ENCODE results near the gene FAM98C. TPM values are rescaled to one million over a fixed set of nuclear protein-coding genes. Genes with fewer than 3 reads are reported as not detected.
A peak's percentile ranks its signal among the peaks of the same experiment; 100 is the strongest.

Gene FAM98C
- total RNA-seq, 2 experiments from 2014 or later = 19.6 to 24.8 TPM

- ChIA-PET POLR2A (no interaction called here), CTCF (no interaction called here)
- Mint-ChIP-seq H3K36me3 (ENCODE audit: low read depth) (no peaks in the 10 kb centered on the region), H3K27ac (no peak overlapping the region), H3K4me3 (no peak overlapping the region), H3K4me1 (peaks cover 4% of the 10 kb centered on the region), H3K27me3 (peaks cover 4% of the 10 kb centered on the region), H3K9me3 (ENCODE audit: low read depth) (no peaks in the 10 kb centered on the region)
- ATAC-seq (peak; percentile 85), DNase-seq (peak; percentile 36)
- intact Hi-C loops (cut with DNase I, micrococcal nuclease) = loop anchor here in 1 of 2 experiments (1.0 kb wide), 1 partner anchor 39 kb away; the partner anchor contains the start of gene FAM98C
Observed at GRCh38 chr19:38441657-38442348, 38.9 kb downstream of the FAM98C start.

GRCh38 chr19:38442736-38443135, 39.8 kb downstream of the FAM98C start:
- intact Hi-C loops (cut with DNase I, micrococcal nuclease) = no loop called here

GRCh38 chr19:38443458-38443999, 40.6 kb downstream of the FAM98C start:
- ATAC-seq = no peak
- intact Hi-C loops (cut with DNase I, micrococcal nuclease) = no loop called here
- Mint-ChIP-seq H3K27me3 (no peaks in the 10 kb centered on the region), H3K27ac (no peak overlapping the region), H3K36me3 (ENCODE audit: low read depth) (no peaks in the 10 kb centered on the region), H3K4me1 (no peaks in the 10 kb centered on the region), H3K9me3 (ENCODE audit: low read depth) (no peaks in the 10 kb centered on the region), H3K4me3 (no peak overlapping the region)
- ChIA-PET POLR2A (no interaction called here), CTCF (no interaction called here)
- DNase-seq = no peak

More at GRCh38 chr19:38442736-38443135, 39.8 kb downstream of the FAM98C start:
- no peak for ATAC-seq
- ChIA-PET CTCF (no interaction called here), POLR2A (no interaction called here)
- no peaks in the 10 kb centered on the region for H3K9me3 Mint-ChIP-seq (ENCODE audit: low read depth)
- DNase-seq = no peak
- no peak overlapping the region for H3K4me3 Mint-ChIP-seq
- peaks cover 4% of the 10 kb centered on the region for H3K4me1 Mint-ChIP-seq
- no peak overlapping the region for H3K27ac Mint-ChIP-seq
- H3K36me3 Mint-ChIP-seq (ENCODE audit: low read depth) = no peaks in the 10 kb centered on the region
- peaks cover 4% of the 10 kb centered on the region for H3K27me3 Mint-ChIP-seq

GRCh38 chr19:38444026-38444425, 41.1 kb downstream of the FAM98C start:
- ATAC-seq (no peak), DNase-seq (no peak)
- Mint-ChIP-seq H3K9me3 (ENCODE audit: low read depth) (no peaks in the 10 kb centered on the region), H3K27ac (no peak overlapping the region), H3K27me3 (peaks cover 2% of the 10 kb centered on the region), H3K4me3 (no peak overlapping the region), H3K4me1 (no peaks in the 10 kb centered on the region), H3K36me3 (ENCODE audit: low read depth) (peaks cover 2% of the 10 kb centered on the region)
- ChIA-PET CTCF (no interaction called here), POLR2A (no interaction called here)
- intact Hi-C loops (cut with DNase I, micrococcal nuclease) = no loop called here

GRCh38 chr19:38445362-38445761, 42.5 kb downstream of the FAM98C start:
- H3K27me3 Mint-ChIP-seq = peaks cover 2% of the 10 kb centered on the region
- no peak for ATAC-seq
- DNase-seq = no peak
- H3K36me3 Mint-ChIP-seq (ENCODE audit: low read depth) = peaks cover 2% of the 10 kb centered on the region
- no peaks in the 10 kb centered on the region for H3K9me3 Mint-ChIP-seq (ENCODE audit: low read depth)
- no peak overlapping the region for H3K27ac Mint-ChIP-seq
- no peak overlapping the region for H3K4me3 Mint-ChIP-seq
- intact Hi-C loops (cut with DNase I, micrococcal nuclease) = no loop called here
- ChIA-PET CTCF (interaction anchor here (0.6 to 1.2 kb wide), 2 partner anchors 42 to 488 kb away, joined by 3 to 5 read pairs; partner anchors contain the start of gene FAM98C), POLR2A (no interaction called here)
- H3K4me1 Mint-ChIP-seq = no peaks in the 10 kb centered on the region

- DNase-seq (no peak), ATAC-seq (no peak)
- intact Hi-C loops (cut with DNase I, micrococcal nuclease) = no loop called here
- H3K9me3 Mint-ChIP-seq (ENCODE audit: low read depth) = no peaks in the 10 kb centered on the region
- H3K27ac Mint-ChIP-seq = no peak overlapping the region
- no peaks in the 10 kb centered on the region for H3K4me1 Mint-ChIP-seq
- H3K27me3 Mint-ChIP-seq = peaks cover 2% of the 10 kb centered on the region
- H3K4me3 Mint-ChIP-seq = no peak overlapping the region
- ChIA-PET CTCF (interaction anchor here (1.2 kb wide), 1 partner anchor 46 kb away, joined by 4 read pairs; the partner anchor contains the start of gene FAM98C), POLR2A (no interaction called here)
- H3K36me3 Mint-ChIP-seq (ENCODE audit: low read depth) = peaks cover 2% of the 10 kb centered on the region
Observed at GRCh38 chr19:38448225-38448624, 45.3 kb downstream of the FAM98C start.

- H3K4me3 Mint-ChIP-seq = no peak overlapping the region
- ATAC-seq (no peak), DNase-seq (no peak)
- intact Hi-C loops (cut with DNase I, micrococcal nuclease) = no loop called here
- H3K4me1 Mint-ChIP-seq = no peaks in the 10 kb centered on the region
- ChIA-PET POLR2A (no interaction called here), CTCF (no interaction called here)
- no peak overlapping the region for H3K27ac Mint-ChIP-seq
- no peaks in the 10 kb centered on the region for H3K9me3 Mint-ChIP-seq (ENCODE audit: low read depth)
- H3K36me3 Mint-ChIP-seq (ENCODE audit: low read depth) = peaks cover 2% of the 10 kb centered on the region
- peaks cover 2% of the 10 kb centered on the region for H3K27me3 Mint-ChIP-seq
Observed at GRCh38 chr19:38449518-38449917, 46.6 kb downstream of the FAM98C start.

GRCh38 chr19:38451036-38451435, 48.1 kb downstream of the FAM98C start:
- DNase-seq (no peak), ATAC-seq (no peak)
- ChIA-PET CTCF (interaction anchor here (1.2 kb wide), 1 partner anchor 48 kb away, joined by 4 read pairs; the partner anchor contains the start of gene FAM98C), POLR2A (interaction anchor here (0.7 kb wide), 1 partner anchor 63 kb away, joined by 3 read pairs; the partner anchor contains the start of gene GGN)
- H3K4me1 Mint-ChIP-seq = no peaks in the 10 kb centered on the region
- peaks cover 2% of the 10 kb centered on the region for H3K27me3 Mint-ChIP-seq
- peaks cover 2% of the 10 kb centered on the region for H3K36me3 Mint-ChIP-seq (ENCODE audit: low read depth)
- intact Hi-C loops (cut with DNase I, micrococcal nuclease) = no loop called here
- H3K9me3 Mint-ChIP-seq (ENCODE audit: low read depth) = no peaks in the 10 kb centered on the region
- H3K4me3 Mint-ChIP-seq = no peak overlapping the region
- no peak overlapping the region for H3K27ac Mint-ChIP-seq

- H3K36me3 Mint-ChIP-seq (ENCODE audit: low read depth) = peaks cover 2% of the 10 kb centered on the region
- intact Hi-C loops (cut with DNase I, micrococcal nuclease) = loop anchor here in 1 of 2 experiments (2.0 kb wide), 1 partner anchor 15 kb away; no protein-coding TSS in a partner anchor
- H3K4me1 Mint-ChIP-seq = no peaks in the 10 kb centered on the region
- ChIA-PET CTCF (no interaction called here), POLR2A (no interaction called here)
- peaks cover 2% of the 10 kb centered on the region for H3K27me3 Mint-ChIP-seq
- ATAC-seq = no peak
- DNase-seq = no peak
- H3K4me3 Mint-ChIP-seq = no peak overlapping the region
- H3K9me3 Mint-ChIP-seq (ENCODE audit: low read depth) = no peaks in the 10 kb centered on the region
- H3K27ac Mint-ChIP-seq = no peak overlapping the region
Observed at GRCh38 chr19:38451629-38452028, 48.7 kb downstream of the FAM98C start.

- intact Hi-C loops (cut with DNase I, micrococcal nuclease) = loop anchor here in 1 of 2 experiments (2.0 kb wide), 1 partner anchor 16 kb away; no protein-coding TSS in a partner anchor
- ChIA-PET CTCF (no interaction called here), POLR2A (interaction anchor here (0.6 kb wide), 1 partner anchor 362 kb away, joined by 3 read pairs; no protein-coding TSS in a partner anchor)
- H3K4me1 Mint-ChIP-seq = no peaks in the 10 kb centered on the region
- no peaks in the 10 kb centered on the region for H3K9me3 Mint-ChIP-seq (ENCODE audit: low read depth)
- H3K36me3 Mint-ChIP-seq (ENCODE audit: low read depth) = peaks cover 2% of the 10 kb centered on the region
- H3K27ac Mint-ChIP-seq = no peak overlapping the region
- DNase-seq = peak; percentile 63
- peak; percentile 64 for ATAC-seq
- H3K27me3 Mint-ChIP-seq = peaks cover 2% of the 10 kb centered on the region
- H3K4me3 Mint-ChIP-seq = no peak overlapping the region
Observed at GRCh38 chr19:38452430-38453366, 49.8 kb downstream of the FAM98C start.

GRCh38 chr19:38453596-38453995, 50.7 kb downstream of the FAM98C start:
- H3K9me3 Mint-ChIP-seq (ENCODE audit: low read depth) = no peaks in the 10 kb centered on the region
- ChIA-PET CTCF (interaction anchor here (0.9 kb wide), 1 partner anchor 477 kb away, joined by 4 read pairs; the partner anchor contains the start of genes MRPS12 and SARS2), POLR2A (interaction anchor here (0.6 kb wide), 1 partner anchor 361 kb away, joined by 3 read pairs; no protein-coding TSS in a partner anchor)
- DNase-seq (no peak), ATAC-seq (no peak)
- intact Hi-C loops (cut with DNase I, micrococcal nuclease) = loop anchor here in 1 of 2 experiments (2.0 kb wide), 1 partner anchor 17 kb away; no protein-coding TSS in a partner anchor
- H3K4me3 Mint-ChIP-seq = no peak overlapping the region
- no peak overlapping the region for H3K27ac Mint-ChIP-seq
- peaks cover 2% of the 10 kb centered on the region for H3K36me3 Mint-ChIP-seq (ENCODE audit: low read depth)
- H3K27me3 Mint-ChIP-seq = peaks cover 2% of the 10 kb centered on the region
- no peaks in the 10 kb centered on the region for H3K4me1 Mint-ChIP-seq
